ENCODE measurements around the gene SRBD1.
A peak's percentile ranks its signal among the peaks of the same experiment; 100 is the strongest.

SRBD1 gene

DNA sequence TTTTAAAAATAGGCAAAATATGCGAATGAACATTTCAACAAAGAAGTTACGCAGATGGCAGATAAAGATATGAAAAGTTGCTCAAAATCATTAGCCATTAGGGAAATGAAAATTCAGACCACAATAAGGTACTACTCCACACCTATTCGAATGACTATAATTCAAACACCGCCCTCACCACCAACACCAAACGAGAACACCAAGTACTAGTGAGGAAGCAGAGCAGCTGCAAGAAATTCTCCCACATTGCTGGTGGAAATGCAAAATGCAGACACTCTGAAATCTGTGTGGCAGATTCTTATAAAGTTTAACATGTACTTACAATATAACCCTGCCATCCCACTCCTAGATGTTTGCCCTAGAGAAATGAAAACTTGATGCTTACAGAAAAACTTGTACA is 23.2 kb upstream of the SRBD1 start:
- DNase-seq = no peak

DNA sequence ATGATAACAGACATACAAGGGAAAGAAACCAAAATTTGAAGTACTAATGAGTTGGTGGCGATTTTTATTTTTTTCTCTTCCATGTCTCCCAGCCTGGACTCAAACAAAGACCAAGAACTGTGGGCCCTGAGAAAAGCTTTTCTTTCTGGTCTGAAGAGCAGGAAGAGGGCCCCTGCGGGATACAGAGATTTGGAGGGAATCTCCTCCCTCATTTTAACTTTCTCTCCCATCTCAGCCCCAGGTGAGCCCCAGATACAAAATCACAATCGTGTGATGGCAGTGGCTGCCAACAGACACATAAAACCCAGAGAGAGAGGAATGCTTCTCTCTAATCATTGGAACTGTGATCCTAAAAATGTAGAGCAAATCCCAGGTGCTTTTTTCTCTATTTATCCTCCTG is 20.9 kb upstream of the SRBD1 start:
- DNase-seq = no peak

DNA sequence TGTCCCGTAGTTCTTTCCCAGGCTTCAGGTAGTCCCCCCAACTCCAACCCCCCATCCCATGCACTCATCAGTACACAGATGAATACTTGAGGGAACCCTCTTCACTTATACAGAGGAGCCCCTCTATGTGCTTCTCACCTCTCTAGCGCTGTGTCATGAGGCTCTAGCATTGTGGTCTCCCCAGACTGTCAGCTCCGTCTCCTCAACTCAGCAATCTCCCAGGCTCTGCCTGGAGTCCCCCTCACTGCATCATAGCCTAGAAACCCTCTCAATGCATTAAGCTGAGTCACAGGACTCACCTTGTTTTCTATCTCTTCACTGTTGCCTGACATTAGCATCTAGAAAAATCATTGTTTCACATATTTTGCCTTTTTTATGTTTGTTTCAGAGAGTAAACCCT is 20.3 kb upstream of the SRBD1 start:
- DNase-seq = no peak

DNA sequence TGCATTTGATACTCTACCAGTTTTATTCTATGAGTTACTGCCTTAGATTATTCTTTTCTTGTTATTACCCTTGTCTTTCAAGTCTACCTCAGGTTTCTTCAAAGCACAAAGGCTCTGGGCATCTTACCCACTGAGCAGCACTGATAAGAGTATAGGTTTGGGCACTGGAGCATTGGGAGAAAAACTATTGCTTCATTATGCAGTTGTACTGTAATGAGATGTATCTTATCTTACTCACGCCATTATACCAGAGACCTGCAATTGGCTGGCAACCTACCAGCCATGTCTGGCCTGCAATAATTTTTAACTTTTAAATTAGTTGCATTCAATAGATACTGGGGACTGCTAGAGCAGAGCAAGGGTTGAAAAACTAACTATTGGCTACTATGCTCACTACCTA is 18.9 kb upstream of the SRBD1 start:
- no peak for DNase-seq

DNA sequence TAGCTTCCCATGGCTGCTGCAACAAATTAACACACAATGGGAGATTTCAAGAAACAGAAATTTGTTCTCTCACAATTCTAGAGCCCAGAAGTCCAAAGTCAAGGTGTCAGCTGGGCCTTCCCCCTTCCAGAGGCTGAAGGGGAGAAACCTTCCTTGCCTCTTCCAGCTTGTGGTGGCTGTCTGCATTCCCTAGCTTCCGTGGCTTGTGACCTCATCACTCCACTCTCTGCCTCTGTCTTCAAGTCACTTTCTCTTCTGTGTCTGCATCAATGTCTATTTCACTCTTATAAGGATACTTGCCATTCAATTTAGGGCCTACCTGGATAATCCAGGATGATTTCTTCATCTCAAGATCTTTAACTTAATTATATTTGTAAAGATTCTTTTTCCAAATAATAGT is 16.8 kb upstream of the SRBD1 start:
- DNase-seq = no peak

DNA sequence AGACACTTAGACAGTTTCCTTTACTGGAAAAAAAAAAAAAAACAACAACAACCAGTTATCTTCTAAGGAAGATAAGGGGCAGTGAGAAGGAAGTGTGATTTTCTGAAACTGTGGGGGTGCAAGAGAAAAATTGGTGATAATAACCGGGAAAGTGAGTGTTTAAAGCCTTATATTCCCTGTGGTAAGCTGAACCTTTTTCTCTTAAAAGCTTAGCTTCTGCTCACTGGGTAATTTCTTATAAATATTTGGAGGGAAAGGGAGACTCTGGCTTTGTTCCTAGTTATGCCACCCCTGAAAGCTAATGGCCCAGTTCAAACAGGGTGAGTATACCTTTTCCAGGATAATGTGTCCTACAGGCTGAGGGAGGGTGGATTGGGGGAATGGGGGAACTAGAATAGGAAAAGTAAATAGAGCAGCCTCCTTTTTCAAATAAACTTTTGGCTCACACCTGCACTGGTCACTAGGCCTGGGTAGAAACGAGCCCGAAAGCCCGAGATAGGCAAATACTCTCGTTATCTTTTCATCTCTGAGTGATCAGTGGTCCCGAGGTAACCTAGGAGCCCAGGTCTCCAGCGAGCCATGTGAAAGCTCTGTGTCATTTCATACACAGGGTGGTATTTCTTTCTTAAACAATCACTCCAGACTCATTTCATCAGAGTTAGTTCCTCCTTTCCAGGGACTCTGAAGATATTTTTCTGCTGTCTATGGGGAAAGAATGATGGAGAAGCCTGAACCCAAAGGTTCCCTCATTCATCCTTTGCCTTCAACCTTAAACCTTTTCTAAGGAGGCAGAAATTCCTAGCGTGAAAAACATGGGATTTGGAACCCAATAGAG is 15.5 kb upstream of the SRBD1 start:
- DNase-seq = no peak

DNA sequence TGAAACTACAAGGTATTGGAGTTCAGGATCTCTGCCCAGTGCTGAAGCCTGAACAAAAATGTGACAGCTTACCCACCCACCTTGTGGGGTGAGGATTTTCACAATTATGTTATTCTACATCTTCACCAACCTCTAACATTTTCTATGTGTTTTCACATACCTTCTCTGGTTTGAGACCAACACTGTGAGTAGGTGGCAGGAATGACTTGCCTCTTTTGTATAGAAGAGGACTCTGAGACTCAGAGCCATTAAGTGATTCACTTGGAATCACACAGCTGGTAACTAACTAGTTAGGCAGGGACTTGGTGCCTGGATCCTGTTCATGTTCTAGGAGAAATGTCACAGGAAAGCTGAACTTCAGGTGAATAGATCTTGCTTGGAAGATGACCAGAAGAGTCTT is 14.8 kb upstream of the SRBD1 start:
- no peak for DNase-seq

DNA sequence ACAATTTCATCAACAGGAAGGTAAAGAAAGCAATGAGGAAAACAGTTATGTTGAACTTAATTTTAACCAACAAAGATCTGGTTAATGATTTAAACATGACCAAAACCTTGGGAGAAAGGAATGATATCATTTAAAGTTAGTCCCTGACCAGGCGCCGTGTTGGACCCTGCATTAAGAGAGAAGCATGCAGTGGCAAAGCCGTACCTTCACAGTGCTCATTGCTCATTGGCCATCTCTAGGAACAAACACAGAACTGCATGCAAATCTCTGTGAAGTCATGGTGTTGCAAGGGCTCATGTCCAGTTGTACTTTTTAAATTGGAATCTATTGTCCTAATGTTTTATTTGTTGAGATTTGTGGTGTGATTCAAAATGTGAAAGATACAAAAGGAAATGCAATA is 12.0 kb upstream of the SRBD1 start:
- no peak for DNase-seq

DNA sequence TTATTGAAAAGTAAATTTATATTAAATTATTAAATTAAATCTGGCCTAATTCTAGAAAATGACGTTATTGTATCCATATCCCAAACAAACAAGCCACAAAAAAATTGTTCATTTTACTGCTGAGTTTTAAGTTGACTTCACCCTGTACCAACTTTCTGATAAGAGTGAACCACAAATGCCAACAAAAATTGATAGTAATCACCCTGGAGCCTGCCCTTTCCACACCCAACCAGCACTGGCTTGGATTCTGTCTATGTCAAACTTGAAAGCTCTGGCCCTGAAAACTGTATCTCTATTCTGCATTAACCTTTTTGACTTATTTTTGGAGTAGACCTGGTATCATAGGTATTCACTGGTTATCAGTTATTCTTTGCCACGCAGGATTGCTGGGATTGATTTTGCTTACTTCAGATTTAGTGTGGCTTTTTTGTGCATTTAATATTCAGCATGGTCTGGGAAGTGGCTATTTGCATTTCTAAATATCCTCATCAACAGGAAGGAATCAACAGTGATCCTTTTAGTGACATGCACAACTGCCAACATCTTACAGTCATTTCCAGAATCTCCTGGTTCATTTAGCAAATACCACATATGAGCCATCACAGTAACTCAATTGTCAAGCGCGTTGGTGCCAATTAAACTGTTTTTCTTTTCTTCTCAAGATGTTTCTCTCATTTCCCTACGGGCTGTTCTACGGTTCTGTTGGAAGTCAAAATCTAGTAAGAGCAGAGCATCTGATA is 11.4 kb upstream of the SRBD1 start:
- peak; percentile 62 for DNase-seq

DNA sequence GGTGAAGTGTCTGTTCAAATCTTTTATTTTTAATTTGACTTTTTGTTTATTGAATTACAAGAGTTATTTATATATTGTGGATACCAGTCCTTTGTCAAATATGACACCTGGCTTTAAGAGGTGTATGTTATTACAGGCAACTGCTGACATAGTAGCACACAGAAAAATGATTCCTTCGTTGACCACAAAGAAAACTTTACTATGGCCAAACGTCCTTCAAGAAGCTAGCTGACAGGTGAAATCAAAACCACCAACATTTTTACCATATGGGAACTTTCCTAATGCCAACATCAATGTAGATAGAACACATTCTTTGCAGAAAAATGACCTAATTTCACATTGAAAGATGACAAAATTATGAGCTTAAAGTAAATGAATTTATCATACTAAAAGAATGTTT is 6.4 kb upstream of the SRBD1 start:
- no peak for DNase-seq

DNA sequence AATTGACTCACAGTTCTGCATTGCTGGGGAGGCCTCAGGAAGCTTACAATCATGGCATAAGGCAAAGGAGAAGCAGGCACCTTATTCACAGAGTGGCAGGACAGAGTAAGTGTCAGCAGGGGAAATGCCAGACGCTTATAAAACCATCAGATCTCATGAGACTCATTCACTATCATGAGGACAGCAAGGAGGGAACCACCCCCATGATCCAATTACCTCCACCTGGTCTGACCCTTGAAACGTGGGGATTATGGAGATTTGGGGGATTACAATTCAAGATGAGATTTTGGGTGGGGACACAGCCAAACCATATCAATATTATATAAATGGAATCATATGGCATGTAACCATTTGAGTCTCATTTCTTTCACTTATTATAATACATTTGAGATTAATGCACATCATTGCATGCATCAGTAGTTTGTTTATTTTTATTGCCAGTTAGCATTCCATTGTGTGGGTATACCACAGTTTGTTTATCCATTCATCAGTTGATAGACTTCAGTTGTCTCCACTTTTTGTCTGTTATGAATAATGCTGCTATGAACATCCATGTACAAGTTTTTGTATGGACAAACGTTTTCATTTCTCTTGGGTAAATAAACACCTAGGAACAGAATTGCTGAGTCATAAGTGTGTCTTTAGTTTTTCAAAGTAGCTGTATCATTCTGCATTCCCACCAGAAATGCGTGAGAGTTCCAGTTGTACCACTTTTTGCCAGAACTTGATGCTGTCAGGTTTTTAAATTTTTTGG is 5.8 kb upstream of the SRBD1 start:
- no peak for DNase-seq

DNA sequence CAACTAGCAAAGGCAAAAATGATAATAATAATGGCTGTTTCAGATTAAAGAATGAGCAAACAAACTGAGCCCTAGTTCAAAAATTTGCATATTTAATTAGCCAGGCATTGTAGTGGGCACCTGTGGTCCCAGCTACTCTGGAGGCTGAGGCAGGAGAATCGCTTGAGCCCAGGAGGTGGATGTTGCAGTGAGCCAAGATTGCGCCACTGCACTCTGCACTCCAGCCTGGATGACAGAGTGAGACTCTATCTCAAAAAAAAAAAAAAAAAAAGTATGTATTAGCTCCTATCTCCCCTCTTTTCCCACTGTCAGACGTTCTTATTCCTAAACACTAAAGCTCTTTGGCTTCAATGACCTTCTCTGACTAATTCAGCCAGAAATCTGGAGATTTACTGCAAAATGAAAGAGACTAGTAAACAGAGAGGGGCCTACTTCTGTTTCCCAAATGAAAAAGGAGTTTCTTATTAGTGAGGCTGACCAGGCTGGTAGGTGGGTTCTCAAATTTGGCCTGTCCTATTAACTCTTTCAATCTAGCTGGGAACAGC is 3.9 kb upstream of the SRBD1 start:
- no peak for DNase-seq

DNA sequence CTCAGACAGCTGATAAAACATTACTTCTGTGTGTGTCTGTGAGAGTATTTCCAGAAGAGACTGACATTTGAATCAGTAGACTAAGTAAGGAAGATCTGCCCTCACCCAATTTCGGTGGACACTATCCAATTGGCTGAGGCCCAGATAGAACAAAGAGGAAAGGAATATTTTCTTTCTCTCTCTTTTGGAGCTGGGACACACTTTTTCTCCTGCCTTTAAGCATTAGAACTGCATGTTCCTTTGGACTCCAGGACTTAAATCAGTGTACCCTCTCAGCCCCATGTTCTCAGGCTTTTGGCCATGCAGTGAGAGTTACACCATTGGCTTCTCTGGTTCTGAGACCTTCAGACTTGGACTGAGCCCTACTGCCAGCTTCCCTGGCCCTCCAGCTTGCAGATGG is 3.3 kb upstream of the SRBD1 start:
- DNase-seq = no peak

DNA sequence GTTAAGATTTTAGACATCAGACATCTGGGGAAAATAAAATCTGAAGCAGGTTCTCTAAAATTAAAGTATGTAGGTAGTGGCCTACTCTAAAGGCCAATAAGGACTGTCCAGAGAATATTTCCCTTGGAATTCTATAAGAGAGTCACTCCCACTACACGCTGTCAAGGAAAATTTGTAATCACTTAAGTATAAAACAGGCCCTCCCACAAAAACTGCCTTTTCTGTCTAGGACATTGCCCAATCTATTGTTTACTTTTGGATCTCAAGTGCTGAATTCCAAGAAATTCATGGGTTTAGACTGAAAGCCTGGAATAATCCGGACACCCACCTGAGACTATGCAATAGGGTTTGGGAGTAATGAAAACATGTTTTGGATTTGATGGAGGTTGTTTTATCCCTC is 1.7 kb upstream of the SRBD1 start:
- no peak for DNase-seq

DNA sequence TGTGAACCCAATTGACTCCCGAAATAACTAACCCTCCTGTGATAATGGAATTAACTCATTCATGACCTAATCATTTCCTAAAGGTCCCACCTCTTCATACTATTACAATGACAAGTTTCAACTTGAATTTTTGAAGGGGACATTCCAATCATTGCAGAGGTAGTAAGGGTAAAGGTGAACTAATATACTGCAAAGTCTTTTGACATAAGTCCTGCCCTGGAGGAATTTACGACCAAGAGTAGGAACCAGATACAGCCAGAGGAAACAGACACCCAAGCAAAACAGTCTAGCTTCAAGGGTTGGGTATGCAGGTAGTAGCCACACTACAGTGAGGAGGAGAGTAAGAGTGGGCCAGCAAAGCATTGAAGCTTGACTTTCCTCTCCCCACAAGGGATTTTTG is 1.2 kb upstream of the SRBD1 start:
- DNase-seq = no peak

DNA sequence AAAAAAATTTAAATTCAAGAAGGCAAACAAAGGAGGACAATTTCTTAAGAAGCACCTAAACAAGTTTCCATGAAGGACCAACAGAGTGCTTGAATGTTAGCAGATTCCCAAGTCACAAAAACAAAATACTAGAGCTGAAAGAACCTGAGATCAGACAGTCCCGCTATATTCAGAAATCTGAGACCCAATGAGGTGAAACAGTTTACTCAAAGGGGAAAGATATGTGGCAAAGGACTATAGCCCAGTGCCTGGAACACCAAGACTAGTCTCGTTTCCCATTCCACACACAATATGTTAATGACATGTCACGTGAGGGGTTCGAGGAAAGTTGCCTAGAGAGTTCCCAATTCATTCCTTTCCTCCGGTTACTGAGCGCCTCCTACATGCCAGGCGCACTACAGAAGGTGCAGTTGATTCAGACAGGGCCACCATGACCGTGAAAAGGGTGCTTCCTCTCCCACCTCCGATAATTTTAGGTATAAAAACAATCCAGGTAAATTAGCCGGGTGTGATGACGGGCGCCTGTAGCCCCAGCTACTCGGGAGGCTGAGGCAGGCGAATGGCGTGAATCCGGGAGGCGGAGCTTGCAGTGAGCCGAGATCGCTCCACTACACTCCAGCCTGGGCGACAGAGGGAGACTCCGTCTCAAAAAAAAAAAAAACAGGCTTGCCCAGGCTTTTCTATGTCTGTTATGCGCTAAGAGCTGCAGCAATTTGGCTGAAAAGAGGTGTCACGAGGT is 617 bp downstream of the SRBD1 start:
- DNase-seq = peak; percentile 56

DNA sequence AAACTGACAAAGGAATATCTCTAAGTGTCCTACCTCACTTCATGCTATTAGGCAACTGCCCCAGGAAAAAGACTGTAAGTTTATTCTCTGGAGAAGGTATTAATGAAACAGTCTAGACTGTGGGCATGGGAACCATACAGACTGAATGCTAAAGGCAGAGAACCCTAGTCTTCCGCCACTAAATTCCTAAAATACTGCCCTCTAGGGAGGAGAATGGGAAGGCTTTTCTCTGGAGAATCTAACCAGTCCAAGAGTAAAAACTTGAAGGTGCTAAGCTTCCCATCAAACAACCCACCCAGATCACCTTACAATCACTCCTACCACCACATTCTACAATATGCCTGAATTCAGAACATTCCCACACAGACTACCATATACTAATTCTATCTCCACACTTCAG is 3.4 kb downstream of the SRBD1 start:
- DNase-seq = no peak

DNA sequence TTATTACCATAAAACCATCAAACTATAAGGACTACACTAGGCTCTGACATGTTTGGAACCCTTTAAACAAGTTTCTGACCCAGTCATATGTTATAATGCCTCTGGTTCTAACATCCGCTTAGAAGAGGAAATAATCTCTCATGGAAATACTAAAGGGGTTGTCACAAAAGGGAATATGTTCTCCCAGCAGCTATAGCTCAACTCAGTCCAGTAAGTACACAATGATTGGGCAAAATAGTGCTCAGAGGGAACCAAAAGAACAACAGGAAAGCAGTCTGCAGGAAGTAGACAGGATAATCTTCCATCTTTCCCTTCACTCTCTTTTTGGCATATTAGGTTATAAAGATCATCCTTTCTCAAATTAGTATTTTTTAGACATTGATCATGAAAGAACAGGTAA is 4.3 kb downstream of the SRBD1 start:
- DNase-seq = no peak

DNA sequence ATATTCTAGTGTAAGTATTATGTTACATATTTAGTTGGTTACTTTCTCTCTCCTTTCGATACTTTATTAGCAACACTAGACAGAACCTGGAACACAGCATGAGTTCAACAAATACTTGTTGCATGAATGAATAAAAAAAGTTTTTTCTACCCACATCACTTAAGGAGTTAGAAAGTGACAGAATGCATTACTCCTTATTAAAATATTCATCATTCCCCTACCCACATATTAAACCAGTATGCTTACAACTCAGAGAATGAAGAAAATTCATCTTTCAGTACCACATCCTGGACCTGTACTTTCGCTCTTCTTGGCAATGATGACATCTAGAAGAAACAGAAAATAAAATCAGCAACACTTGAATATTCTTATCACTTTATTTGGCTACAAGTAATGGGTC is 6.0 kb downstream of the SRBD1 start:
- no peak for DNase-seq

DNA sequence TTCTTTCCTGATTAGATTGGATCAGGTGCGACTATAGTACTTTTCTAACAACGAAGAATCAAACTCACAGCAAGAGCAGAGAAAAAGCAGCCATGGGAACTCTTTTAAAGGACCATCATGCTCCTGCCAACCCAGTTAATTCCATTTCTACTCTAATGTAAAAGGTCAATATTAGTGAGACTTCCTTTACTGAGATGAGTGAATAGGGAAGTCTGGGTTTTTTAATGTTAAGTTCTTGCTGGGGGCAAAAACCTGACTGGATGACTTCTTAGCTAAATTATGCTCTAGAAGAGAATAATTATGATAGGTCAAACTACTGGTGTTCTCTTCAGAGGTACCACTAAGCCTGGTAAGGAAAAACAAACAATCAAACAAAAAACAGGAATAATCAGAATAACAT is 8.4 kb downstream of the SRBD1 start:
- no peak for DNase-seq

DNA sequence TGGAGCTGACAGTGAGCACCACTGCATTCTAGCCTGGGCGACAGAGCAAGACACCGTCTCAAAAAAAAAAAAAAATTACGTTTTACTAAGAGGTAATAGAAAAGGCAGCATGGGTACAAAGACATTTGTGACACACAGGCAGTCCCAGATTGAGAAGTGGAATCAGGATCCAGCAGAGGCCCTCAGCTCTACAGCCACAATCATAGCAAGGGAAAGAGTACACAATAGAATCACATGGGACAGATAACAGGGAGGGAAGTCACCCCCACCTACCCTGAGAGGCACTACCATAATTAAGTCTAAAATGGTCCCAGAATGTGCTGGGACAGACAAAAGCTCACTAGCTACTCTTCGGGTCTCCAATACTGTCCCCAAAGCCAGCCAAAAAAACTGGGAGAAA is 12.5 kb downstream of the SRBD1 start:
- no peak for DNase-seq

DNA sequence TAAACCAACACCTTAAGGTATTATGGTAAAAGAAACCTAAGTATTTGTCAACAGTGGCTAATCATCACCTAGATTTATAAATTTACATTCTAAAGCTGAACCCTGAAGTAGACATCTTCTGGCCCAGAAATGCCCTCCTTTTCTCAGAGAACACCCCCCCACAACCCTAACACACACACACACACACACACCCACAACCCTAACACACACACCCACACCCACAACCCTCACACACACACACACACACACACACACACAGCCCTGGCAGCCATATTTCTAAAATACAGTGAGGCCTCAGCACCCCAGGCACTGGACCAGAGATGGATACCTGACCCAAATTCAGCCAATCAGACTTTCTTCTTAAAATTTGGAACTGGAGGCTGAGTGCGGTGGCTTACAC is 14.3 kb downstream of the SRBD1 start:
- DNase-seq = no peak

All from activated CD4-positive, alpha-beta T cell treated with anti-CD3 and anti-CD28 coated beads, Interleukin-10, Interleukin-2, amounts not matched to agents 100 ng/mL and 50 ng/mL, durations not matched to agents 16 hours and 8 hours (primary cell).